ENCODE results near the gene ZNF423. TPM values are rescaled to one million over a fixed set of nuclear protein-coding genes. Genes with fewer than 3 reads are reported as not detected.

The ZNF423 gene
- total RNA-seq, 1 experiment from 2014 or later: not detected

GRCh38 chr16:49533422-49533821, 322.5 kb downstream of the ZNF423 start:
- Mint-ChIP-seq H3K4me1 (ENCODE audit: low read depth, unreplicated experiment) (no peaks in the 10 kb centered on the region), H3K27ac (ENCODE audit: unreplicated experiment) (no peak overlapping the region), H3K36me3 (ENCODE audit: insufficient read depth, unreplicated experiment) (no peaks in the 10 kb centered on the region), H3K9me3 (ENCODE audit: low read depth, unreplicated experiment) (no peaks in the 10 kb centered on the region), H3K4me3 (ENCODE audit: low read depth, unreplicated experiment) (no peak overlapping the region), H3K27me3 (ENCODE audit: unreplicated experiment) (peaks cover 95% of the 10 kb centered on the region)
- CTCF ChIA-PET: no interaction called here
- no peak for DNase-seq
- intact Hi-C loops (cut with micrococcal nuclease; ENCODE audit: unreplicated experiment): loop anchor here (10.0 kb wide), 1 partner anchor 59 kb away; no protein-coding TSS in a partner anchor
- no peak for TF ChIP-seq CTCF (IDR thresholded peaks at IDR 0.05; ENCODE audit: unreplicated experiment)
- BruUV-seq (replicated peaks): no TSS peak

GRCh38 chr16:49532873-49533272, 323.0 kb downstream of the ZNF423 start:
- no peak for TF ChIP-seq CTCF (IDR thresholded peaks at IDR 0.05; ENCODE audit: unreplicated experiment)
- no TSS peak for BruUV-seq (replicated peaks)
- CTCF ChIA-PET: no interaction called here
- intact Hi-C loops (cut with micrococcal nuclease; ENCODE audit: unreplicated experiment): loop anchor here (10.0 kb wide), 1 partner anchor 58 kb away; no protein-coding TSS in a partner anchor
- DNase-seq: no peak
- Mint-ChIP-seq H3K4me3 (ENCODE audit: low read depth, unreplicated experiment) (no peak overlapping the region), H3K27me3 (ENCODE audit: unreplicated experiment) (peaks cover 95% of the 10 kb centered on the region), H3K4me1 (ENCODE audit: low read depth, unreplicated experiment) (no peaks in the 10 kb centered on the region), H3K27ac (ENCODE audit: unreplicated experiment) (no peak overlapping the region), H3K9me3 (ENCODE audit: low read depth, unreplicated experiment) (no peaks in the 10 kb centered on the region), H3K36me3 (ENCODE audit: insufficient read depth, unreplicated experiment) (no peaks in the 10 kb centered on the region)

GRCh38 chr16:49531931-49532840, 323.7 kb downstream of the ZNF423 start:
- intact Hi-C loops (cut with micrococcal nuclease; ENCODE audit: unreplicated experiment): loop anchor here (10.0 kb wide), 1 partner anchor 57 kb away; no protein-coding TSS in a partner anchor

GRCh38 chr16:49531425-49531824, 324.5 kb downstream of the ZNF423 start:
- H3K4me1 Mint-ChIP-seq (ENCODE audit: low read depth, unreplicated experiment): no peaks in the 10 kb centered on the region
- no TSS peak for BruUV-seq (replicated peaks)
- DNase-seq: no peak
- intact Hi-C loops (cut with micrococcal nuclease; ENCODE audit: unreplicated experiment): loop anchor here (10.0 kb wide), 1 partner anchor 57 kb away; no protein-coding TSS in a partner anchor
- no peak overlapping the region for H3K4me3 Mint-ChIP-seq (ENCODE audit: low read depth, unreplicated experiment)
- no peak overlapping the region for H3K27ac Mint-ChIP-seq (ENCODE audit: unreplicated experiment)
- CTCF ChIA-PET: no interaction called here
- H3K9me3 Mint-ChIP-seq (ENCODE audit: low read depth, unreplicated experiment): no peaks in the 10 kb centered on the region
- no peaks in the 10 kb centered on the region for H3K36me3 Mint-ChIP-seq (ENCODE audit: insufficient read depth, unreplicated experiment)
- H3K27me3 Mint-ChIP-seq (ENCODE audit: unreplicated experiment): peaks cover 100% of the 10 kb centered on the region
- TF ChIP-seq CTCF (IDR thresholded peaks at IDR 0.05; ENCODE audit: unreplicated experiment): no peak

More at GRCh38 chr16:49531931-49532840, 323.7 kb downstream of the ZNF423 start:
- no peaks in the 10 kb centered on the region for H3K9me3 Mint-ChIP-seq (ENCODE audit: low read depth, unreplicated experiment)
- H3K4me3 Mint-ChIP-seq (ENCODE audit: low read depth, unreplicated experiment): no peak overlapping the region
- TF ChIP-seq CTCF (IDR thresholded peaks at IDR 0.05; ENCODE audit: unreplicated experiment): no peak
- DNase-seq: no peak
- H3K36me3 Mint-ChIP-seq (ENCODE audit: insufficient read depth, unreplicated experiment): no peaks in the 10 kb centered on the region
- CTCF ChIA-PET: no interaction called here
- peaks cover 95% of the 10 kb centered on the region for H3K27me3 Mint-ChIP-seq (ENCODE audit: unreplicated experiment)
- H3K4me1 Mint-ChIP-seq (ENCODE audit: low read depth, unreplicated experiment): no peaks in the 10 kb centered on the region
- BruUV-seq (replicated peaks): no TSS peak
- no peak overlapping the region for H3K27ac Mint-ChIP-seq (ENCODE audit: unreplicated experiment)

Data from Calu3 (cell line).